ENCODE results near the gene IL17RC.
A peak's percentile ranks its signal among the peaks of the same experiment; 100 is the strongest.
"Not testable (repeated sequence)": the region's sequence is repeated elsewhere in the genome, so short reads cannot be mapped to it uniquely, and the experiment has no call there.

Gene IL17RC, protein sequence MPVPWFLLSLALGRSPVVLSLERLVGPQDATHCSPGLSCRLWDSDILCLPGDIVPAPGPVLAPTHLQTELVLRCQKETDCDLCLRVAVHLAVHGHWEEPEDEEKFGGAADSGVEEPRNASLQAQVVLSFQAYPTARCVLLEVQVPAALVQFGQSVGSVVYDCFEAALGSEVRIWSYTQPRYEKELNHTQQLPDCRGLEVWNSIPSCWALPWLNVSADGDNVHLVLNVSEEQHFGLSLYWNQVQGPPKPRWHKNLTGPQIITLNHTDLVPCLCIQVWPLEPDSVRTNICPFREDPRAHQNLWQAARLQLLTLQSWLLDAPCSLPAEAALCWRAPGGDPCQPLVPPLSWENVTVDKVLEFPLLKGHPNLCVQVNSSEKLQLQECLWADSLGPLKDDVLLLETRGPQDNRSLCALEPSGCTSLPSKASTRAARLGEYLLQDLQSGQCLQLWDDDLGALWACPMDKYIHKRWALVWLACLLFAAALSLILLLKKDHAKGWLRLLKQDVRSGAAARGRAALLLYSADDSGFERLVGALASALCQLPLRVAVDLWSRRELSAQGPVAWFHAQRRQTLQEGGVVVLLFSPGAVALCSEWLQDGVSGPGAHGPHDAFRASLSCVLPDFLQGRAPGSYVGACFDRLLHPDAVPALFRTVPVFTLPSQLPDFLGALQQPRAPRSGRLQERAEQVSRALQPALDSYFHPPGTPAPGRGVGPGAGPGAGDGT

GRCh38 chr3:9916734-9917680 lies at the start of gene IL17RC:
IL17RC (plus strand) TSS chr3:9917098; CDS start chr3:9917316, 218 bp downstream.
- DNase-seq: peak; percentile 53

DNA sequence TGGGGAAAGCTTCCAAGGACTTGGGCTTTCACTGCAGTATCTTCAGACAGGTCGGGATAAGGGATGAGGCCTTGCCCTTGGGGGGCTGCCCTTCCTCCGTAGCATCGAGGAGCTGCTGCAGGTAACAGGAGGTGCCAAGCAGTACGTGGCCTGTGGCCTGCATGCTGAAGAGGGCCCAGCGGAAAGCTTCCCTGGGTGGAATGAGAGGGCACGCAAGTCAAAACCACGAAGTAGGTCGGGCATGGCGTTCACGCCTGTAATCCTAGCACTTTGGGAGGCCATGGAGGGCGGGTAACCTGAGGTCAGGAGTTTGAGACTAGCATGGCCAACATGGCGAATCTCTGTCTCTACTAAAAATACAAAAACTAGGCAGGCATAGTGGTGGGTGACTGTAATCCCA lies 49.8 kb upstream of the IL17RC start:
- DNase-seq: no peak

DNA sequence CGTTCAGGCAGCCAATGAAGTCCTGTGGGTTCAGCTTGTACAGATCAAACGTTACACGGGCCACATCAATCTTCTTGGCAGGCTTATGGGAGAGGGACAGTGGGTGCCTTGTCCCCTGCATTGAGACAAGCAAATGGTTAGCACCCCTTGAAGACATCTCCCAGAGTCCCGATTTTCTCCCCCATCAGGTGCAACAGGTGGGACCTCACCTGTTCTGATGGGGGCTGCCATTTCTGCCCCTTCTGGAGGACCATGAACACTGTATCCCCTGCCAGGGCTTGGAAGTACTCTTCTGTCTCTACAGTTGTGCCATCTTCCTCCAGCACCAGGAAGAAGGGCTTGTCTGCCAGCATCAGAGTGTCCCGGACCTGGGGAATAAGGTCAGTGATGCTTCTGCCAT lies 46.9 kb upstream of the IL17RC start:
- no peak for DNase-seq

GRCh38 chr3:9870978-9871377 lies 45.9 kb upstream of the IL17RC start:
- DNase-seq: no peak

DNA sequence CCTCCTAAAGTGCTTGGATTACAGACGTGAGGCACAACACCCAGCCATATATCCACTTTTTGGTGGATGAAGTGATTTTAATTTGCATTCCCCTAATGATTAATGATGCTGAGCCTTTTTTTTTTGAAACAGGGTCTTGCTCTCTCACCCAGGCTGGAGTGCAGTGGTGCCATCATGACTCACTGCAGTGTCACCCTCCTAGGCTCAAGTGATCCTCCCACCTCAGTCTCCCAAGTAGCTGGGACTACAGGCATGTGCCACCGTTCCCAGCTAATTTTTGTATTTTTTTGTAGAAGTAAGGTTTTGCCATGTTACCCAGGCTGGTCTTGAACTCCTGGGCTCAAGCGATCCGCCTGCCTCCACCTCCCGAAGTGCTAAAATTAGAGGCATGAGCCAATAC lies 44.8 kb upstream of the IL17RC start:
- DNase-seq: not testable (repeated sequence)

GRCh38 chr3:9875448-9875847 lies 41.5 kb upstream of the IL17RC start:
- no peak for DNase-seq

DNA sequence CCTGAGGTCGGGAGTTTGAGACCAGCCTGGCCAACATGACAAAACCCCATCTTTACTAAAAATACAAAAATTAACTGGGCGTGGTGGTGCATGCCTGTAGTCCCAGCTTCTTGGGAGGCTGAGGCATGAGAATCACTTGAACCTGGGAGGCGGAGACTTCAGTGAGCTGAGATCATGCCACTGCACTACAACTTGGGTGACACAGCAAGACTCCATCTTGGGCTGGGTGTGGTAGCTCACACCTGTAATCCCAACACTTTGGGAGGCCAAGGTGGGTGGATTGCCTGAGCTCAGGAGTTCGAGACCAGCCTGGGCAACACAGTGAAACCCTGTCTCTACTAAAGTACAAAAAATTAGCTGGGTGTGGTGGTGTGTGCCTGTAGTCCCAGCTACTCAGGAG lies 40.6 kb upstream of the IL17RC start:
- DNase-seq: not testable (repeated sequence)

DNA sequence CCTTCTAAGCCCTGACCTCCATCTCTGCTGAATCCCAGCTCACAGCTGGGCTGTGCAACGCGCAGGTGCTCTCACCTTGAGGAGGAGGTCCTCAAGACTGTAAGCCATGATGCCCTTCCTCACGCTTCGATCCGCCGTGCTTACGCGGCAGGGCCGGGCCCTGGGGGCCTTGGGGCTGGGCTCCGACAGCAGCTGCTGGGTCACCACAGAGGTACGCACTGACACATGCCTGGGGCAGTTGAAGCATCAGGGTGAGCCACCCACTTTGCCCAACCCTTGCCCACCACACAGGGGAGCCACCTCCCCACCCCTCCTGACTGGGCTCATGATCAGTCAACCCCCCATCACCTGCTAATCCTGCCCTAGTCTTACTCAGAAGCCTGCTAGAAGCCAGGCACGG lies 39.9 kb upstream of the IL17RC start:
- DNase-seq: no peak

DNA sequence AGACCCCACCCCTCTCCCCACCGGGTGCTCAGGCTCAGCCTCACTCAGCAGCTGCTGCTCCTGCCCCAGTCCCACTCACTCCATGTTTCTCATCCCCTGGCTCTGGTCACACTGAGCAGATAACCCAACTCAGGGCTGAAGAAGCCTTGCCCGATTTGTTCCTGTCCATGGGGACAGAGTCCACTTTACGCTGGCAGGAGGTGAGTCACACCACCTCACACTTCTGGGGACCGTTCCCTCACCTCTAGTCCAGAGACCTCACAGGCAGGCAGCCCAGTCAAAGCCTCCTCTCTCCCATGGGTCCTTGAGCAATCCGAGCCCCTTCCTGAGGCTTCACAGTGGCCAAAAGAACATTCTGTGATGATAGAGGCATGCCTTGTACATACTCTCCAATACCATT lies 38.2 kb upstream of the IL17RC start:
- no peak for DNase-seq

DNA sequence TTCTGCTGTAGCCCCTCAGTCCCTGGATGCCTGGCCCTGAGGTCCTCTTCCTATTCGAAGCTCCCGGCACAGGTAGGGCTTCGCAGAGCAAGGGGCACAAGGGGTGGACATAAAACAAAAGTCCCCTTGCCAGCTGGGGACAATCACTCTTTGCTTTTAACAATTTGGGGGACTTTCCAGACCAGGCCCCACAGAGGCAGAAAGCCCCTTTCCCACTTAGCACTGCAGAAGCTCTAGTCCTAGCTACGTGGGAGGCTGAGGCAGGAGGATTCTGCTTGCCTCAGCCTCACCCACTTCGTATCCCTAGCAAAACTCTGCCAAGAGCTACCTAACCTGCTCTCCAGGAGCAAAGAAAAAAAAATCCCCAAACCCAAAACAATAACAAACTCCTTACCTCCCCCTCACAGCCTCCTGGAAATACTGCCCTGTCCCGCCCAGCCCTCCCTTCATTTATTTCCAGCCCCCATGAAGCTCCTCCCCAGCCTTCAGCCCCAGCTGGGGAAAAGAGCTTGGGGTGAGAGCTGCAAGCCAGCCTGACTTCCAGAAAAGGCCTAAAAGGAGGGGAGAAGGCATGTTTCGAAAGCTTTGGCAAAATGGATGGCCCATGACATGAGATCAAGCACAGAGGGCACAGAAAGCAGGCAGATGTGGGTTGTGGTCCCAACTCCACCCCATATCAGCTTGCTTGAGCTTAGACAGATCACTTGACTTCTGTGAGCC lies 36.9 kb upstream of the IL17RC start, which contains the start of gene CIDEC:
TSS of gene CIDEC (minus strand) at position 424 of the 720 bp plus-strand sequence. CDS start 1,767 bp downstream, outside the sequence.
- no peak for DNase-seq

DNA sequence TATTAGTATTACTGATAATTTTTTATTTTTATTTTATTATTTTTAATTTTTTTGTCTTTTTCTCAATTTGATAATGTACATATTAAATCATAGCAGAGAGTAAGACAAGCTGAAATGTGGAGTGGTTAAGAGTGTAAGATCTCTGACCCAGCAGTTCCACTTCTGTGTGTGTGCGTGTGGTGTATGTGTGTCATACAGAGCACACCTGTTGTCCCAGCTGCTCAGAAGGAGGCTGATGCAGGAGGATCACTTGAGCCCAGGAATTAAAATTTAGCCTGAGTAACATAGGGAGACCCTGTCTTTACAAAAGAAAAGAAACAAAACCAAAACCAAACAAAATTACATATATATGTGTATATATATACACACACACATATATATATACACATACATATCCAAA lies 35.5 kb upstream of the IL17RC start:
- DNase-seq: no peak

DNA sequence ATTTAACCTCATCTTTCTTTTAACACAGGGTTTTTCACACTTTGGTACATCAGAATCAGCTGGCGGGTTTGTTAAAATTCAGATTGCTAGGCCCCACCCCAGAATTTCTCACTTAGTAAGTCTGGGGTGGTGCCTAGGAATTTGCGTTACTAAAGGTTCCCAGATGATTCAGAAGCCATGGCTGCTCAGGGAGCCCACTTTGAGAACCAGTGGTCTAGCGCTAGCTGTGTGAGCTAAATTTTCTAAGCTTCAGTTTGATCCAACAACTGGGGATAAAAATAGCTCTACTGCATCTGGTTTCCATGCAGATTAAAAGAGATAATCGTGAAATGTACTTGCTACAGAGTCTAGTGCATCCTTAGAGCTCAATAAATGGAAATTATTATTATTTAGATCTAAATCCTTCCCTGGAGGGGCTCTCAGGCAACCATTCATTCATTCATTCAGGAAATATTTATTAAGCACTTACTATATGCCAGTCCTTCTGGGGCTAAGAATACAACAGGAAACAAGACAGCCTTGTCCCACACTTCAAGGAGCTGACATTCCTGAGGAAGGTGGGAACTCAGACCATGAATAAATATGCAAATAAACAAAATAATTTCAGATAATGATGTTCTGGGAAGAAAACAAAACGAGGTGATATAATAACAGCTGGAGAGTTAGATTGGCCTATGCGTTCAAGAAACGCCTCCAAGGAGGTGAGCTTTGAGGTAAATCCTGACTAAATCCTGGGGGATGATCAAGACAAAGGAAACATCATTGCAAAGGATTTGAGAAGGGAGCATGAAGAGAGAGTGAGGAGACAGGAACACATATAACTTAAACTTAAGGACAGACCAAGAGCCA lies 33.0 kb upstream of the IL17RC start:
- no peak for DNase-seq

GRCh38 chr3:9884555-9885165 lies 32.2 kb upstream of the IL17RC start:
- DNase-seq: no peak

DNA sequence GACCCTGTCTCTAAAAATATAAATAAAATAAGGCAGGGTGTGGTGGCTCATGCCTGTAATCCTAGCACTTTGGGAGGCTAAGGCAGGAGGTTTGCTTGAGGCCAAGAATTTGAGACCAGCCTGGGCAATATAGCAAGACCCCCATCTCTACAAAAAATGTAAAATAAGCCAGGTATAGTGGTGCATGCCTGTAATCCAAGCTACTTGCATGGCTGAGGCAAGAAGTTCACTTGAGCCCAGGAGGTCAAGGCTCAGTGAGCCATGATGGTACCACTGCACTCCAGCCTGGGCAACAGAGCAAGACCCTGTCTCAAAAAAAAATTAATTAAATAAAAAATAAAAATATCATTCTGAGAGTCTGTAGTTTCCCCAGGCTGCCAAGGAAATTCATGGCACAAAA lies 30.6 kb upstream of the IL17RC start:
- DNase-seq: no peak

DNA sequence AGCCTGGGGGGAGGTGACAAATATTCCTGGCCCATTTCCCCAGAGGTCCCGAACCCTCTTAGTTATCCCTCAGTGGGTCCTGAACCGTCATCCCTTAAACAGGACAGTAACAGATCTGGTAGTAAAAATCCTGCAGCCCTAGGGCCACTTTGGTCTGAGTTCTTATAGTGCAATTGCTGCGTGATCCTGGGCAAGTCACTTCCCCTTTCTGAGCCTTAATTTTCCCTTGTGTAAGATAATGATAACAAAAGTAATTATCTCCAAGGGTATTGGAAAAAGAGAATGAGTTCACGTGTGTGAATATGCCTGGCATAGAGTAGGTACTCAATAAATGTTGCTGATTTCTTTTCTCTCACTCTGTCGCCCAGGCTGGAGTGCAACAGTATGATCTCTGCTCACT lies 29.4 kb upstream of the IL17RC start:
- DNase-seq: no peak

DNA sequence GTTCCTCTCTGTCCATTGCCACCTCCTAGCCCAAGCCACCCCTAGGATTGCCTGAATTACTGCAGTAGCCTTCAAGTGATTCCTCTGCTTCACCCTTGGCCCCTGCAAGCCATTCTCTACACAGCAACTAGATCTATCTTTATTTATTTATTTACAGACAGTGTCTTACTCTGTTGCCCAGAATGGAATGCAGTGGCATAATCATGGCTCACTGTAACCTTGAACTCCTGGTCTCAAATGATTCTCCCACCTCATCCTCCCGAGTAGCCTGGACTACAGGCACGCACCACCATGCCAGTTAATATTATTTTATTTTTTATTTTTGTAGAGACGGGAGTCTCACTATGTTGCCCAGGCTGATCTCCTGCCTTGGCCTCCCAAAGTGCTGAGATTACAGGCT lies 28.4 kb upstream of the IL17RC start:
- DNase-seq: no peak

- DNase-seq: no peak
Measured at GRCh38 chr3:9889405-9889804, 27.5 kb upstream of the IL17RC start.

DNA sequence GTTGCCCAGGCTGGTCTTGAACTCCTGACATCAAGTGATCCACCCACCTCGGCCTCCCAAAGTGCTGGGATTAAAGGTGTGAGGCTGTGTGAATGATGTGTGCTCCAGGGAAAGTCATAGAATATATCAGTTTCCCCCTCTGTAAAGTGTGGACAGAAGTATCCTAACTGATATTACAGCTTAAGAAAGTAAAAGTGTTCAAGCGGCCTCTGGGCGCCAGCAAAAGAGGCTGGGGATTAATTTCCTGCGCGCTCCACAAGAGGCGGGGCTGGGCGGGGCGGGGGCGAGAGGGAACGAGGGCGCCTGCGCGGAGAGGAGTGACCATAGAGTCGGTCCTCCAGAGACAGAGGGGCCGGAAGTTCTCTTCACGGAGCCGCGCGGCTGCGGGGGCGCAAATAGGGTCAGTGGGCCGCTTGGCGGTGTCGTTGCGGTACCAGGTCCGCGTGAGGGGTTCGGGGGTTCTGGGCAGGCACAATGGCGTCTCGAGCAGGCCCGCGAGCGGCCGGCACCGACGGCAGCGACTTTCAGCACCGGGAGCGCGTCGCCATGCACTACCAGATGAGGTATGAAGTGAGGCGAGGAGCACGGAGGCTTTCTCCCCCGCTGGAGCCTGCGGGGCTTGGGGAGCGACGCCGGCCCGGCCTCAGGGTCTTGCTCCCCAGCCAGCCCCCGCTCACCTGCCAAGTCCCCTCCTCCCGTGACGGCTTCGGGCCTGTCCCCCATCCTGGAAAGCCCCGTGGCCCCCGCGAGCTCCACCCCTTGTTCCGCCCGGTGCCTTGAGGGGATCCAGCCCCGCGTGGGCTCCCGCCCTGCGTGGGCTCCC lies 26.4 kb upstream of the IL17RC start, which contains the start of gene JAGN1:
TSS of gene JAGN1 (plus strand) at position 362 of the 823 bp plus-strand sequence. CDS start at position 475, 113 bp downstream.
- peak; percentile 45 for DNase-seq

- DNase-seq: no peak
Measured at GRCh38 chr3:9891072-9891622, 25.8 kb upstream of the IL17RC start.

GRCh38 chr3:9893739-9894138 lies 23.2 kb upstream of the IL17RC start:
- DNase-seq: no peak

Data from NCI-H526 treated with DMSO at 0.1 percent for 48 hours (cell line).